Measurements from ENCODE around the gene MBOAT2.

The MBOAT2 gene

GRCh38 chr2:9017411-9017810, 13.9 kb upstream of the MBOAT2 start:
- DNase-seq: no peak

DNA sequence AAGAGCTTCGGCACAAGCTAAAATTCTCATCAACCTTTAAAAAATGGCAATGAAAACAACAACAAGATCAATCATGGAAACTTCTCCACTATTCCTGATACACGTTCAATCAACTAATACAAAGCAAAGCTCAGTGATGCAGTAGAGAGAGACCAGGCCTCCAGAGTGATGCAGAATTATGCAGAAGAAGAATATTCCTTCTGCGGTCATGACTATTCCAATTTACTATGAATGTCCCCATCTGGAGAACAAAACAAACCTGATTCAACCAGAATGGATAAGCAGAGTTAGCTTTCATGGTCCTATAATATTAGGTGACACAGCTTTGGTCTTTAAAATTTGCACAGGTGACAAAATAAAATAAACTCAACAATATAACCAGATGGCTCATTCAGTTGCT, 12.5 kb upstream of the MBOAT2 start:
- DNase-seq: no peak

- DNase-seq: no peak
These were observed 9.9 kb upstream of the MBOAT2 start for GRCh38 chr2:9013403-9013802.

- peak; percentile 71 for DNase-seq
These were observed 7.4 kb upstream of the MBOAT2 start for GRCh38 chr2:9010866-9011265.

- DNase-seq: no peak
These were observed 5.6 kb upstream of the MBOAT2 start for GRCh38 chr2:9008951-9009664.

DNA sequence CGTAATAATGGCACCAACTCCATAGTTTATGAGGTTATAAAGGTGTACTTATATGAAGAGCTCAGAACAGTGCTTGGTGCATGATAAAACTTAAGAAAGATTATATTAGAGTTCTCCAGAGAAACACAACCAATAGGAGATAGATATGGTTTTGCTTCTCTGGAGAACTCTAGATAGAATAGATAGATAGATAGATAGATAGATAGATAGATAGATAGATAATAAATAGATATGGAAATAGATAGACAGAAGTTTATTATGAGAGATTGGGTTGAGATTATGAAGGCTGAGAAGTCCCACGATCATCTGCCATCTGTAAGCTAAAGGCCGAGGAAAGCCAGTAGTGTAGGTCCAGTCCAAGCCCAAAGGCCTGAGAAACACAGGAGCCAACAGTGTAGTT, 2.9 kb upstream of the MBOAT2 start:
- DNase-seq: no peak

- no peak for DNase-seq
These were observed 1.1 kb upstream of the MBOAT2 start for GRCh38 chr2:9004338-9005204.

- DNase-seq: no peak
These were observed 193 bp downstream of the MBOAT2 start for GRCh38 chr2:9003366-9003615.

GRCh38 chr2:9002637-9003365, 683 bp downstream of the MBOAT2 start:
- peak; percentile 12 for DNase-seq

GRCh38 chr2:9002313-9002636, 1.2 kb downstream of the MBOAT2 start:
- no peak for DNase-seq

DNA sequence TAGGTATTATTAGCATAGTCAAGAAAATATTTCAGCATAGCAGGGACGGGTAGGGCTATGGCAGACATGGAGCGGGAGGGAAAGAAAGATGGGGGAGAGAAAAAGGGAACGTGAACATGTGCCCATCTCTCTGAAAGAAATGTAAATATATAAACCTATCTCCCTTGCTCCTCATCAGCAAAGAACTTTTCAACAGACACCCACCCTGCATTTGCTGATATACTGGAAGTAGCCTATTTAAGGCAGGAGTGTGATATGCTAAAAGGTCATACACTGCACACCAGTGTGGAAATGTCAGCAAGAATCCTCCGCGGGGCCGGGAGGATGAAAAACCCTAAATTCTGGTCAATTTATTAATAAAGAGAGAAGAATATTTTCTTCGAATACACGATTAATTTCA, 1.7 kb downstream of the MBOAT2 start:
- no peak for DNase-seq

DNA sequence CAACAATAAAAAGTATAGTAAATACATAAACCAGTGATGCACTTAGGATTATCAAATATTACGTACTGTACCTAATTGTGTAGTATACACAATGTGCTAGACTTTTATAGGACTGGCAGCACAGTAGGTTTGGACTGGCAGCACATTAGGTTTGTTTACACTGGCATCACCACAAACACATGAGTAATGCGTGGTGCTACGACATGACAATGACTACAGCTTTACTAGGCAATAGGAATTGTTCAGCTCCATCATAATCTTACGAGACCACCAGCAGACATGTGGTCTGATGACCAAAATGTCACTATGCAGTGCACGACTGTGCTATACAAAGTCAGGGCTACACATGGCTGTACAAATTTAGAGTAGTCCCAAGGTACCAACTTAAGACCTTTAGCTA, 2.3 kb downstream of the MBOAT2 start:
- DNase-seq: no peak

DNA sequence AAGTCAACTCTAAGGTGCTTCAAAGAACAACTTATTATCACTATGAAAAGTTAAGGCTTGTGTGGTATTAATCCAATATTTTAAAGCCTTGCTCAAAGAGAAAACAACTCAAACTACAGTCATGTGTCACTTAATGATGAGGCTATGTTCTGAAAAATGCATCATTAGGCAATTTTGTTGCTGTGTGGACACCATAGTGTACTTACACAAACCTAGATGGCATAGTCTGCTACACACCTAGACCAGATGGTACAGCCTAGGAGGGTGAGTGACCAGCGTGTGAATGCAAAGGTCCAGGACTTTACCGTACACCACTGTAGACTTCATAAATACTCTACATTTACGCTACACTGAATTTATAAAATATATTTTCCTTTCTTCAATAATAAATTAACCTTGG, 3.0 kb downstream of the MBOAT2 start:
- DNase-seq: no peak

GRCh38 chr2:8999797-9000196, 3.7 kb downstream of the MBOAT2 start:
- no peak for DNase-seq

- no peak for DNase-seq
These were observed 4.4 kb downstream of the MBOAT2 start for GRCh38 chr2:8999102-8999446.

GRCh38 chr2:8998418-8999101, 4.9 kb downstream of the MBOAT2 start:
- DNase-seq: no peak

- no peak for DNase-seq
These were observed 5.9 kb downstream of the MBOAT2 start for GRCh38 chr2:8997631-8998030.

DNA sequence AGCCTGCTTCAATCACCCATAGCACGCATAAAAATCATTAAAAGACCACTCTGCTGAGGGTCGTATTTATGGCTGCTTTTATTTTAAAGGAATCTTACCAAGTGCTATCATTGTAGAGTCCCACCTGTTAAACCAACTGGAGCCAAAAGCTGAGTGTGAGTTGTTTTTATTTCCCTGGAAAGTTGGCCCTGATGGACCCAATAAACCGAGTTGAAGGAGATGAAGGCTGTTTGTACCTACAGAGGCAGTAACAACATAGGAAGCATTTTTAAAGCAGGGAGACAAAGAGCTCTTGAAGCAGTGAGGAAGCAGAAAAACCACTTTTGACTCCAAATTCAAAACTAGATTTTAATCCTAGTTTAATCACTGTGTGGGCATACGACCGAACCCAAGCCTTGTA, 6.4 kb downstream of the MBOAT2 start:
- DNase-seq: no peak

GRCh38 chr2:8996006-8996405, 7.5 kb downstream of the MBOAT2 start:
- no peak for DNase-seq

DNA sequence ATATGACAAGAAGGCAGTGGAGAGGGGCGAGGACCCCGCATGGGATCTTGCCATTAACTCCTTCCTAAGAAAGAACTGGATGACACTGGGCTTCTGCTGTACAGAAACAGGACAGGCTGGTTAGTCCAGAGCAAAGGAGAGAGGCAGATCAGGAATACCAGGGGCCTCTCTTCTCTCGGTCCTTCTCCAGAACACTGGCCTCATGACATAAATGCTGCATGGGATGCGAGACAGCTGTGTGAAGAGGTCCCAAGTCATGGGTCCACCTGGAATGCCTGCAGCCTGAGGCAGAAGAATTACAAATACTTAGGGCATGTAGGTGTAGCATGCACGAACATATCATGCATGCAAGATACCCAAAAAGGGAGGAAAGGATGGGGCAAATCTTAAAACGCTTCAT, 9.1 kb downstream of the MBOAT2 start:
- no peak for DNase-seq

GRCh38 chr2:8993902-8994278, 9.6 kb downstream of the MBOAT2 start:
- DNase-seq: no peak

- no peak for DNase-seq
These were observed 10.1 kb downstream of the MBOAT2 start for GRCh38 chr2:8993196-8993901.

GRCh38 chr2:8992643-8993042, 10.8 kb downstream of the MBOAT2 start:
- no peak for DNase-seq

All from NCI-H1092 treated with DMSO at 0.1 percent for 48 hours (cell line).